DMS153 (cell line): ENCODE measurements around the gene LIN7B.
"Not testable (repeated sequence)": the region's sequence is repeated elsewhere in the genome, so short reads cannot be mapped to it uniquely, and the experiment has no call there.

ENCODE experiments used
- DNase-seq: peaks from one replicate; lab custom pipeline; 2025; lab: John Stamatoyannopoulos, UW

LIN7B gene

DNA sequence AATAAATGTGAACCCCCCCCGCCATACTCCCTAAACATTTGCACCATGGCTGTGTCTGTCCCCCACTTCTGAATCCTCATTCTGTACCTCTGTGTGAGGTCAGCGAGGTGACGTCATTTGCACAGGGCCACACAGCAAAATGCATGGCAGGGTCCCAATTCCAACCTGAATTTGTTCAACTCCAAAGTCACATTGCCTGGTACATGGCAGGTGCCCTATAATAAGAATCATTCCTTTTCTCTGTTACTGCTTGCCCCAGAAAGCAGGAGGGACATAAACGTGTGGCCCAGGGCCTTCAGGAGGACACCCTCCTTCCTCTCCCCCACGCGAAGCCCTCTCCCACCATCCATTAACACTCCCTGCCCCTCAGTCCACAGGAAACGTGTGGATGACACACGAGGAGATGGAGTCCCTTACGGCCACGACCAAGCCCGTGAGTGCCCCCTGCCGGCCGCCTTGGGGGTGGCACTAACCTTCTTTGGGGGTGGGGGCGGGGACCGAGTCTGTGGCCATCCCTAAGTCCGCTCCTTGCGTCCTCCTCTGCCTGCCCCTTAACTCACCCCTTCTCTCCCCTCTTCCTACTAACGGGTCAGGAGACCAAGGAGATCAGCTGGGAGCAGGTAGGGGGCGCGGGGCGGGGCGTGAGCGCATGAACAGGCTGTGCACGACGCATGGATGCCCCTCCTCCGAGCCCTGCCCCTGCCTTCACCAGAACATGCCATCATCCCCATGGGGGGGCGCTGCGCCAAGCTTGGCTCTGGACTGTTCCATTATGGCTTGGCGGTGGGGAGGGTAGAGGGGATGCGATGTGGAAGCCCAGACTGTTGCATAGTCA, 31.6 kb downstream of the LIN7B start:
- DNase-seq: peak; percentile 45

DNA sequence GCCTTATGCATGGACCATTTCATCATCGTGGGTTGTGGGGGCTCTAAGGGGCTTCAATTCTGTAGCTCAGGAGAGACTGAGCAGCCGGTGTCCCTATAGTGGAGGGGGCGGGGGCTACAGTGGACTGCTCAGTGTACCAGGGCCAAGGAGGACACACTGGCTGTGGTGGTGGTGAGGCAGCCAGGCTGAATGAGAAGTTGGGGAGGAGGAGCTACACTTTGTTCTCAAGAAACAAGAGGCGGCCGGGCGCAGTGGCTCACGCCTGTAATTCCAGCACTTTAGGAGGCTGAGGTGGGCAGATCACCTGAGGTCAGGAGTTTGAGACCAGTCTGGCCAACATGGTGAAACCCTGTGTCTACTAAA, 32.2 kb downstream of the LIN7B start:
- DNase-seq: not testable (repeated sequence)

DNA sequence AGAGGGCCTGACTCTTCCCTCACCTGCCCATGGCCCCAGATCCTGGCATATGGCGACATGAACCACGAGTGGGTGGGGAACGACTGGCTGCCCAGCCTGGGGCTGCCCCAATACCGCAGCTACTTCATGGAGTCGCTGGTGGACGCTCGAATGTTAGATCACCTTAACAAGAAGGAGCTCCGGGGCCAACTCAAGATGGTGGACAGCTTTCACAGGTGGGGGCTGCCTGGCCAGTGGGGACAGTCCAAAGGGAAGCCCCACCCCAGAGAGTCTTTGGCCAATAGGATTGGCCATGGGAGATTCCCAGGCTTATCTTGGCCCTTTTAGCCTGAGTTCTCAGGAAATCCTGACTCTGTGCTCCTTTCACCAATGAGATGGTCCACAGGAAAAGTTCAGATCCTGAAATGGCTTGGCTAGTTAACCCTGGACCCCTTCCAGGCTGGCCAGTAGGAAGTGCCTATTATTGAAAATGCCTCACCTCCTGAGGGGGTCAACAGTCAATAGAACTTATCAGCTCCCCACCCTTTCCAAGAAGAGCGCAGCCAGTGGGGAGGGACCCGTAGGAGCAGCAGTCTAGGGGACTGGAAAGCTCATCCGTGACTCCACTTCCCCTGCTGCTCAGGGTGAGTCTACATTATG, 34.0 kb downstream of the LIN7B start:
- DNase-seq: no peak

DNA sequence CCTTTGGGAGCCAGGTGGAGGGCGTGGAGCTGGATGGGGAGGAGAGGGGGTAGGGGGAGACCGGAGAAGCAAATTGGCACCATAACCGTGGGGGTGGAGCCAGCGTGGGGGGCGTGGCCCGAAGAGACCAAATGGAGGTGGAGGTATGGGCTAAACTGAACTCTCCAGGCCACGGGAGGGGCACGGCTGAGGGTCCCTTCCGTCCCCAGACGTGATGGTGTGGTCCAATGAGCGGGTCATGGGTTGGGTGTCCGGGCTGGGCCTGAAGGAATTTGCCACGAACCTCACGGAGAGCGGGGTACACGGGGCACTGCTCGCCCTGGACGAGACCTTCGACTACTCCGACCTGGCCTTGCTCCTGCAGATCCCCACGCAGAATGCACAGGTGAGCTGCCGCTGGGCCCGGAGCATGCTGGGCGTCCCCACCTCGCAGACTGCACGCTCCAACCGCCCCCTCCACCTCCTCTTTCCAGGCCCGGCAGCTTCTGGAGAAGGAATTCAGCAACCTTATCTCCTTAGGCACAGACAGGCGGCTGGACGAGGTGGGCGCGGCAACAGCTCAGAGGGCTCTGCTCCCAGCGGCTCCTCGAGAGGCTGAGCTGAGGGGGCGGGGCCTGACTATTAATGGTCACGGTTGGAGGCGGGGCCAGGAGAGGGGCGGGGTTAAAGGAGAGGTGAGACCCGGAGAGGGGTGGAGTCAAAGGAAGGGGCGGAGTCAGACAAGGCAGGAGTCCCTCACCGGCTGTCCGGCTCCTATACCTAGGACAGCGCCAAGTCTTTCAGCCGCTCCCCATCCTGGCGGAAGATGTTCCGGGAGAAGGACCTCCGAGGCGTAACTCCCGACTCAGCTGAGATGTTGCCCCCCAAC, 34.8 kb downstream of the LIN7B start:
- DNase-seq: peak; percentile 83

DNA sequence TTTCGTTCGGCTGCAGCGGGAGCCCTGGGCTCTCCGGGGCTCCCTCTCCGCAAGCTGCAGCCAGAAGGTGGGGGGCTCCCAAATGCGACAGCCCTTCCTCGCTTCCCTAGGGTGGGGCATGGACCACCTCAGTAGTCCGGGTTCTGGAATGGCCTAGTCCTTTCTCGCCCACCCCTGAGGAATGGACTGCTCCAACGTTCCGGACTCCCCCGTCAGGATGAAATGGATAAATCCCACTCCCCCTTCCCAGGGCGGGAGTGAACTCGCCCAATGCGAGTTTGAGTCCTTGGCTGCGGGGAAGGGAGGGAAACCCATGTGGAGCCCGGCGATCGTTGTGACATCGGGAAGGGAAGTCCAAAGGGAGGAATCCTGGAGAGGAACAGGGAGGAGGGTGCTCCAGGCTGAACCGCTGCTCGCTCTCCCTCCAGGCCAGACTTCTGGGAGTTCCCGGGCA, 35.5 kb downstream of the LIN7B start:
- peak; percentile 64 for DNase-seq

DNA sequence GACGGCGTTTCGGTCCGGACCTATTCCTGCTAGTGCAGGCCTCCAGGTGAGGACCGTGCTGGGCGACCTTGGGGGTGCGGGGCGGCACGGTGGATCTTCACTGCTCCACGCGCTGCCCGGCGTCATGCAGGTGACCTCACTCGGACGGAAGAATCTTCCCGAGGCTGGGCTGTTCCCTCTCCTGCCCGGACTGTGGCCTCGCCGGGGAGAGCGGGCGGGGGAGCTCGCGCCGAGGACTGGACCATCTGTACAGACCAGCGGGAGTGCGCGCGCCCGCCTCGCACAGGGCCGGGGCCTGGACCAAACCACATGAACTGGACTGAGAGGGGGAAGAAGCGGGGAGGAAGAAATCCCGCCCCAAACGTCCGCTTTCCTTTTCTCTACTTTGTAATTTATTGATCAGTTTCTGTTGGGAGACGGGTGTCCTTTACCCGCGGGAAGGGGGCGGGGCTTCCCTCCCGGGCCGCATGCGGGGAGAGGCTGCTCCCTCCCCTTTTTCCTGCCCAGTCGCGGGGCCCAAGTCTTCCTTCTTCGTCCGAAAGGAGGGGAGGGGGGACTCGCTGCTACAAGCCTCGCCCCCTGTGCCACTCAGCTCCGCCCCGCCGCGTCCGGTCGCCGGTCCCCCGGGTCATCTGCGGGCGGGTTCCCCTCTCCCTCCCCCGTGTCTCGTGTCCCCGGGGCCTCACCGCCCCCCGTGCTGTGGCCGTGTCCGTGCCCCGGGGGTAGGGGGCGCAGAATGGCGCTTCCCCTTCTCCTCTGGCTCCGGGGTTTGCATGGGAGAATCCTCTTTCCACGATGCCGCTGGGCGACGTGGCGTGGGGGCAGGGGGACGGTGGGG, 36.2 kb downstream of the LIN7B start:
- peak; percentile 73 for DNase-seq

DNA sequence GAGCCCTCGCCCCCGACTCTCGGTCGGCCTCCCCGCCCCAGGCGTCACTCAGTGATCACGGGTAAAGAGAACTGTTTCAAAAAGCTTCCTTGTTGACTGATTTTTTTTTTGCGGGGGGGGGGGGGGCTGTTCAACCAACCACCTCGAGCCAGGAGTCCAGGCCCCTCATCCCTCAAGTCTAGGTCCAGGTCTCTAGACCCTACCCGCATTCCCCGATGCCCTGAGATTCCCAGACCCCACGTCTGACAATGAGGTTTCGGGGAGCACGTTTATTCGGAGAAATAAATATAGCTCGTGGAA, 36.7 kb downstream of the LIN7B start:
- no peak for DNase-seq

DNA sequence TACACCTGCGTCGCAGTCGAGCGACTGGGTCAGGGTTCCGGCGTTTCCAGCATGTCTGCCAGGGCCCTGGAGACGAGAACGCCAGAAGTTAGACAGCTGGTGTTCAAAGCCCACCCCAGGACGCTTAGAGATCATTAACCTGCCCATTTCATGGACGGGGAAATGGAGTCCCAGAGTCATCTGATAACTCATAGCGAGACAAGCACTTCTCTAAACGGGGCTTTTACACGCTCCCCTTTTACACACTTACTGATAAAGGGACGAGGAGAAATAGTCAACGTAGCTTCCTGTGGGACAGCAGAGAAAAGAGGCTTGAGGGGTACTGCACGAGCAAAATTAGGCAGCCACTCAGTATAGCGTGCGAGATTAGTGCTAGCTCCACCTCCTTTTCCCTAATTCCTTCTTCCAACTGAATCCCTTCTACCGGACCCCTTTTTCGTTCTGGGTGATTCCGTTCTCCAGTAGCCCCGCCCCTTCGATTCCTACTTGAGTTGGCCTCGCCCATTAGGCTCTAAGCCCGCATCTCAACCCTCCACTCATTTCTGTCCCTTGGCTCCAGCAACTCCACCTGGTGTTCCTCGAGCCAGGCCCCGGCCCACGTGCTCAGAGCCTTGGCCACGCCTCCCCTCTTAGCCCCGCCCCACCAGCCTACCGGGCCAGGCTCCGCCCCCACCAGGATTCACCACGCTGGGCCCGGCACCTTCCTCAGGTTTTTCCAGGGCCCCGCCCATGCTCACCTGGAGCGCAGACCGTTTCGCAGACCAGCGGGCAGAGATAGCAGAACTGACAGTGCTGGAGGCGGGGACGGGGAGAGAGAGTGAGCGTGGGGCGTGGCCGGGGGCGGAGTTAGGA, 37.3 kb downstream of the LIN7B start:
- DNase-seq: peak; percentile 97

DNA sequence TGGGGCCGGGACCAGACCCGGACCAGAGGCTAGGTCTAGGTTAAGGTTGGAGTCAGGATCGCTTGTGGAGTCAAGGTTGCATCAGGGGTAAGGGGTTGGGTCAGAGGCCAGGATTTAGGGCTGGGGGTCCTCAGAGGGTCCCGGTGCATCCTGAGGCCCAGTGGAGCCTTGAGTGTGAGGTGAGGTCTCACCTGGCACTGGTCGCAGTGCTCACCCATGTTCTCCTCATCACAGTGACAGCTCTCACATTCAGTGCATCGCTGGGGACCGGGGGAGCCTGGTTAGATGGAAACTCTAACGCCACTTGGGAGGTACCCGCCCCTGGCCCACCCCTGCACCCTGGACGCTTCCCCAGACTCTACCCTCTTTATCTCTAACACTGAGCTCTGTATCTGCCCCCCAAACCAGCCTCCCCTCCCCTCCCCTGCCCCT, 38.0 kb downstream of the LIN7B start:
- no peak for DNase-seq

DNA sequence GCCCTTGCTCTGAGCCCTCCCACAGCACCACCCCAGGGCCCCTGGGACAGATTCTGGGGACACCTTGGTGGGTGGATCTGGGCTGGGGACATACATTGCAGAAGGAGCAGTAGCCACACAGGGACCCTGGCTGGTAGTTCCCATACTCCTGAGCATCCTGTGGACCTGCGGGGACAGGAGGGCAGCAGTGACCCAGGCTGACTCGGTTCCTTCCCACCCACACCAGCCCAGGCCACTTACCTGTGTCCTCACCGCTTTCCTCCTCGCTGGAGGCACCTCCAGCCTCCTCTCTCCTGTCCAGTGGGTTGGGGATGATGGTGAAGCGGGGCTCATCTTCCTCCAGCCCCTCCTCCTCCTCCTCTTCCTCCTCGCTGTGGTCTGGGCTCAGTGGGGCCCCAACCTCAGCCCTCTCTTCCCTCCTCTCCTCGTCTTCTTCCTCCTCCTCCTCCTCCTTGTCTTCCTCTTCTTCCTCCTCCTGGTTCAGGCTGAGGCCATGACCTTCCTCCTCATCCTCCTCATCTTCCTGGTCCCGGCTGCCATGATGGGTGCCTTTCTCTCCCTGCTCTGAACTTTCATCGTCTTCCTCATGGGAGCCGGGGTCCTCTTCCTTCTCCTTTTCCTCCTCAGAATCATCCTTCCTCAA, 39.1 kb downstream of the LIN7B start:
- no peak for DNase-seq

DNA sequence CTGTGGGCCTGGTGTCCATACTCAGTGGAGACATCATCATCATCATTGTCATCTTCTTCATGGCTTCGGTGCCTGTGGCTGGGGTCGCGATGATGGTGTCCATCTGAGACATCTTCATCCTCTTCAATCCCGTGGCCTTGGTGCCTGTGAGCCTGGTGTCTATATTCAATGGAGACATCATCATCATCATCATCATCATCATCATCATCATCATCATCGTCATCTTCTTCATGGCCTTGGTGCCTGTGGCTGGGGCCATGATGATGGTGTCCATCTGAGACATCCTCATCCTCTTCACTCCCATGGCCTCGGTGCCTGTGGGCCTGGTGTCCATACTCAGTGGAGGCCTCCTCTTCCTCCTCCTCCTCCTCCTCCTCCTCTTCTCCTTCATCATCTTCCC, 40.1 kb downstream of the LIN7B start:
- no peak for DNase-seq

DNA sequence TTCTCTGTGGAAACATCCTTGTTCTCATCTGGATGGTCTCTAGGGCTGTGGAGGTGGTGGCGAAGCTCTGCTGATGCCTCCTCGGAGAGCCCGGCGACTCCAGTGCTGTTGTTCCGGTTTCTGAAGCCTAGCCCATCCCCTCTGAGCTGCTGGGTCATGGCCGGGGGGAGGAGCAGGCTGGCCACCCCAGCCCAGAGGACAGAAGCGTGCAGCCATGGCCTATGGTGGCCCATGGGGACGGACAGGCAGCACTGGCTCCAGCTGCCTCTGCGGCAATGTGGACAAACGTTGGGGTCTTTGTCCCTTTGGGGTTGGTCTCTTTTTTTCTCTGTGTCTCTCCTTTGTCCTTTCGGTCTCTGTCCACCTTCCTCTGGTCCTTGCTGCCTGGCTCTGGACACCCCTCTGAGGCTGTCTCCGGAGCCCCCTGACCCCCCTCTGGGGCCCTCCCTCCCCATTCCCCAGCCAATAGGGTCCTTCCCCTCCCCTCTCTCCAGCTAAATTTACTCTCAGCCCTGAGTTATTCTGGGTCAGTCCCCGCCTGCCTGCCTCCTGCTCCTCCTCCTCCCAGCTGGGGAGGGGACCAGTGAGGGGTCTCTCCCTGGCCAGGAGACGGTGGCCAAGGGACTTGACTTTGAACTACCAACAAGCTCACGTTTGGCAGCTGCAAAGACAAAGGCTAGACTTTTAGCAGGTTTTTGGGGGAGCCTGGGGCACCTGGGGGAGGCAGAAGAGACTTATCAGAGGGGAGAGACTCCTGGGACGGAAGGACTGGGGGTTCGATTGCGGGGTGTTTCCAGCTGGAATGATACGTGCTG, 41.0 kb downstream of the LIN7B start, which contains the start of gene HRC:
Gene HRC (minus strand): TSS at position 392 of the 815 bp plus-strand sequence. CDS start 159 bp downstream, at position 233.
- DNase-seq: no peak

DNA sequence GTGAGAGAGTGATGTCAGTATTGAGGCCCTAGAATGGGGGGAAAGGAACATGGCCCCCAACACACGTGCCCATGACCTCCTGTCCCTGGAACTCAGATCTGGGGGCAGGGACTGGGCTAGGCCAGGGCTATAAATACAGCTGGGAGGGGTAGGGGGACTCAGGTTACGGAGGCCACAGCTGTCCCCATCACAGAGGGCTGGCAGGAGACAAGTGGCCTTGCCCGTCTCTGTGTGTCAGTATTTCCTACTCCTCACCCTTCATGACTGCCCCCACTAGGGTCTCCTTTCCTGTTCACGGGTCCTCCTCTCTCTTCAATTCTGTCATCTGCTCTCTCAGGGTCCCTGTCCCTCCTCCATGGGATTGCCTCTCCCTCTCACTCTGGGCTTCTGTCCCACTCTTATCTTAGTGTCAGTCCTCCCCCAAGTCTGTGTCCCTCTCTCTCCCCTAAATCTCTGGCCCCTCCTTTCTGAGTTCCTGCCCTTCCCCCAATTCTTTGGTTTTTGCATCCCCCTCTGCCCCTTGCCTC, 41.7 kb downstream of the LIN7B start:
- DNase-seq: no peak

DNA sequence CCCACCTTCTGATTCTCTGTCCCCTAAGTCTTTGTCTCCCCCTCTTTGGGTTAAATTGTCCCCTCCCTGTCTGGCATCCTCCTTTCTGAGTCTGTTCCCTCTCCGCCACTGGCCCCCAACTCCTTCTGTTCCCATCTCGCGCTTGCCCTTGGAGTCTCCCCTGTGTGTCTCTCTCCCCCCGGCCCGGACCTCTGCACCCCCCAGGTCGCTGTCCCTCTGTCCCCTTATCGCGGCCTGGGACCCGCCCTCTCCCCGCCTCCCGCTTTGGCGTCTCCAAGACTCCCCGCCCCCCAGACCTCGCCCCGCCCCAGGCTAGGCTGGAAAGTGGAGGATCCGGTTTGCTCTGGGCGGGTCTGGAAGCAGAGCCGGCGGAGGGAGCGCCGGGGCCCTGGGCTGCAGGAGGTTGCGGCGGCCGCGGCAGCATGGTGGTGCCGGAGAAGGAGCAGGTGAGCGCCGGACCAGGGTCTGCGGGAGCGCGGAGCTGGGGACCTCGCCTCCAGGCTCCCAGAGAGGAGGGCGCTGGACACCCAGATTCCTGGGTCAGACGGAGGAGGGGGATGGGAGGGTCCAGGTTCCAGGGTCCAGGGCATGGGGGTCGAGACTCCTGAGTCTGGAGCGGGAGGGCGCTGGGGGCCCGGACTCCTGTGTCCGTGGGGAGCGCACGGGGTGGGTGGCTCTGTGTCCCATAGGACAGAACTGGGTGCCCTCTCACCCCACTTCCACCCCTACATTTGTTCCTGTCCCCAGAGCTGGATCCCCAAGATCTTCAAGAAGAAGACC, 43.5 kb downstream of the LIN7B start, which contains the start of gene TRPM4:
Gene TRPM4 (plus strand): TSS at position 348 of the 780 bp plus-strand sequence. CDS start 75 bp downstream, at position 423.
- peak; percentile 62 for DNase-seq

DNA sequence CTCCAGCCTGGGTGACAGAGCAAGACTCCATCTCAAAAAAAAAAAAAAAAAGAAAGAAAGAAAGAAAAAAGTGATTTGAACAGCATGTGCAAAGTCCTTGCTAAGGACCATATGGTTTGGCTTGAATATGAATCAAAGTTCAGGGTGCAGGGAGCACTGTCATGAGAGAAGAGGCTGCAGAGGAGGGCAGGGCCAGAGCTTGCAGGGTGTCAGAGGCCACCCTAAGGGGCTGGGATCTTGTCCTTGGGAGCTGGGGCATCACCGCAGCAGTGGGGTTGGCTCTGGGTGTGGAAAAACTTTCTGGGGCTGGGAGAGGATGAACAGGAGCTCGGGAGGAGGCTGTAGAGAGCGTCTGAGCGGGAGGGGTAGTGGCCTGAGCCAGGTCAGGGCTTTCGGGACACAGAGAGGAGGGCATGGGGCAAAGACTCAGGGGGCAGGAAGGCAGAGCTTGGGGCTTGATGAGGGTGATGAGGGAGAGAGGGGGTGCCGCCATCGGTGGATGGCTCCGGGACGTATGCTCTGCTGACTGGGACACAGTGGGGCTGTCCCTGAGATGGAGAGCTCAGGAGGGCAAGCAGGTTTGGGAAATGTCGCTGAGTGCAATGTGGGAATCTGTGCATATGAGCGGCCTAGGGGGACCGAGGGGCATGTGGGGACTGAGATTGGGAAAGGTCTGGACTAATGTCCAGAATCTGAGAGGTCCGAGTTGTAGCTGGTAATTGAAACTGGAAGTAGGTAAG, 46.5 kb downstream of the LIN7B start:
- no peak for DNase-seq

DNA sequence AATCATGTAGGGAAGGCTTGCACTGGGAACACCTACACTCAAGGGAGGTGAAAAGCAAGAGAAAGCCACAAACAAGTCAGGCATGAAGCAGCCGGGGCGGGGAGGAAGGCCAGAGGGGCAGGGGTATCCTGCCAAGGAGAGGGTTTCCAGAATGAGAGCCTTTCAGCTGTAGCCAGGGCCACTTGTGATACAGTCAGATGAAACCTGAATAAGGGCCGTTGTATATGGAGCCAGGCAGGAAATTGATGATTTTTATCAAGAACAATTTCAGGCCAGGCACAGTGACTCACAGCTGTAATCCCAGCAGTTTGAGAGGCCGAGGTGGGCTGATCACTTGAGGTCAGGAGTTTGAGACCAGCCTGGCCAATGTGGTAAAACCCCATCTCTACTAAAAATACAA, 47.8 kb downstream of the LIN7B start:
- DNase-seq: no peak

DNA sequence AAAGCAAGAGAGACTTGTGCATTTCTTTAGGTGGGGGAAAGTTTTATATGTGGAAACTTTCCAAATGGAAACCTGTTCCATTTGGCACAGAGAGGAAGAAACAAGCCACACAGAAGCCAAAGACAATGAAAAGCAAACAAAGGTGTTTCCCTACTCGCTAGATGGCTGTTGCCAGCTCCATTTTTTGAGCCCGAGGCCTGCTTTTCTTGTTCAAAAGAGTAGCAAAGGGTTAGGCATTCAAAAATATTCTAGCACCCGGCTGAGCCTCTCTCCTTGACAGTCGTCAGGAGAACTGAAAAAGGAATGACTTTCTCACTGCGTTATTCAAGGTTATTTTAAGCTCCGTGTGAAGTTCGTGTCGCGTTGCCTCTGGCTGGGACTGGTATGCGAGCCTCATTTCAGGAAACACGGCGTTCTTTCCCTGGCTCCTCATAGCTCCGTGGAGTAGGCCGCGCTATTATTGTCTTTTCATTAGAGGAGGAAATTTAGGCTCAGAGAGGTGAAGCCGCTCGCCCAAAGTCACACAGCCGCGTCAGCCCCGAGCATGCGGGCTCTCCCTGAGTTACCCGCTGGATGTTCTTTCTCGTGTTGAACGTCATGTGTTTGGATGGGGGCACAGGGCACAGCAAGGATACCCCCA, 51.1 kb downstream of the LIN7B start:
- DNase-seq: peak; percentile 23
